SK-N-SH (cell line): ENCODE data around the gene ICOSLG.
"Not testable (repeated sequence)": the region's sequence is repeated elsewhere in the genome, so short reads cannot be mapped to it uniquely, and the experiment has no call there.

Experiments
- CTCF ChIP-seq: fragments of 200-600 bp; sonication (generic); IDR thresholded peaks from 2 replicates; pipeline ENCODE4 v1.6.1; 2017; ENCODE audit warnings: antibody characterized with exemption, mild to moderate bottlenecking, moderate library complexity
- EP300 ChIP-seq, 2 experiments: IDR thresholded peaks; 2 replicates each; pipeline versions ENCODE4 v1.4.0 to v1.6.1; 2012; ENCODE audit warnings: borderline replicate concordance in 1 of 2, low read depth in 1 of 2, low read length in 1 of 2
- EZH2phosphoT487 ChIP-seq: fragments of 200-600 bp; sonication (generic); IDR thresholded peaks from 2 replicates; pipeline ENCODE4 v1.6.1; 2017; ENCODE audit warnings: low read depth, mixed run types, mild to moderate bottlenecking, antibody characterized with exemption, moderate library complexity, borderline replicate concordance
- FOSL2 ChIP-seq: IDR thresholded peaks from 2 replicates; pipeline ENCODE4 v1.4.0; 2012; ENCODE audit warnings: low read depth, mild to moderate bottlenecking, moderate library complexity, borderline replicate concordance
- MAX ChIP-seq: IDR thresholded peaks from 2 replicates; pipeline ENCODE4 v1.4.0; 2012; ENCODE audit warnings: low read depth
- NRF1 ChIP-seq: IDR thresholded peaks from 2 replicates; pipeline ENCODE4 v1.6.1; 2012; ENCODE audit warnings: low read depth, mild to moderate bottlenecking, low read length
- PBX3 ChIP-seq: IDR thresholded peaks from 2 replicates; pipeline ENCODE4; 2012
- REST ChIP-seq: IDR thresholded peaks from 2 replicates; pipeline ENCODE4 v1.6.1; 2012; ENCODE audit warnings: mild to moderate bottlenecking, low read depth, low read length, moderate library complexity
- RXRA ChIP-seq: IDR thresholded peaks from 2 replicates; pipeline ENCODE4 v1.4.0; 2012; ENCODE audit warnings: low read depth, mild to moderate bottlenecking, borderline replicate concordance
- SIN3A ChIP-seq: IDR thresholded peaks from 2 replicates; pipeline ENCODE4 v1.6.1; 2012; ENCODE audit warnings: low read depth, mild to moderate bottlenecking, low read length, moderate library complexity, borderline replicate concordance
- SMC3 ChIP-seq: IDR thresholded peaks from 2 replicates; pipeline ENCODE4 v1.6.1; 2012; ENCODE audit warnings: low read depth, low read length, improper control_type of control experiment
- ZBTB33 ChIP-seq: IDR thresholded peaks from 2 replicates; pipeline ENCODE4 v1.4.0; 2012; ENCODE audit warnings: low read depth, borderline replicate concordance

GRCh38 chr21:44194451-44194850 lies 46.3 kb downstream of the ICOSLG start:
- TF ChIP-seq CTCF; EZH2phosphoT487; SIN3A; REST; NRF1; MAX; SMC3; FOSL2; EP300 (IDR thresholded peaks at IDR 0.05; ENCODE audit: borderline replicate concordance in 1 of 2, low read depth in 1 of 2, low read length in 1 of 2); PBX3; RXRA; ZBTB33: not testable (repeated sequence)
